LoVo (cell line): ENCODE measurements around the gene MGAT5.

ENCODE experiments used
- DNase-seq: peaks from one replicate; pipeline ENCODE4 v3.0.0-alpha.2; 2016; ENCODE audit warnings: low spot score

The MGAT5 gene

DNA sequence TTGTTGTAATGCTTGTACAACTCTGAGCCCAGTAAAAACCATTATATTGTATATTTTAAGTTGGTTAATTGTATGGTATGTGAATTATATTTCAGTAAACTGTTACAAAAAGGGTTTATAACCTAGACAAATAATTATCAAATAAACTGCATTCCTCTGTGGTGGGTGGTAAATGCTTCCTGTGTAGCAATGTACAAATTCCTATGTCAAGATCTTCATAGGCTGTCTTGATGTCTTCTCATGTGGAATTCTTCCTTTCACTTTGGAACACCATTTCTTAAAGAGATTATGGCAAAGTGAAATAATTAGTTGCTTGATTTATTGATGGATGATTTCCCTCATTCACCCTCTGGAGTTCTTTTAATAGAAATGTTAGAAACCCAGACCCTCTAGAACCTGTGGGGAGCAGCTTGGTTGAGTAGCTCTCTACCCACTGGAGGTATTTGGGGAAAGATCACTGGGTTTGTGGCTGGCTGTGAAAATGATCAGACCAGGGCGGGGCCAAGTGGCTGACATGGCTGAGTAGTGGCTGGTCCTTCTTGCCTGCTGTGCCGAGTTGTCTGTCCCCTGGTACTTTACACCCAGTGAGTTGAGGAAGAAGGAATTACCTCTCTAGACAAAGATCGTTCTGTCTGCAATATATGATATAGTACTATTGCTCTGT is 22.4 kb upstream of the MGAT5 start:
- DNase-seq = no peak

- DNase-seq = no peak
Measured at GRCh38 chr2:134231965-134232340, 21.9 kb upstream of the MGAT5 start.

- DNase-seq = no peak
Measured at GRCh38 chr2:134232461-134232860, 21.4 kb upstream of the MGAT5 start.

GRCh38 chr2:134232868-134233727 is 20.8 kb upstream of the MGAT5 start:
- no peak for DNase-seq

DNA sequence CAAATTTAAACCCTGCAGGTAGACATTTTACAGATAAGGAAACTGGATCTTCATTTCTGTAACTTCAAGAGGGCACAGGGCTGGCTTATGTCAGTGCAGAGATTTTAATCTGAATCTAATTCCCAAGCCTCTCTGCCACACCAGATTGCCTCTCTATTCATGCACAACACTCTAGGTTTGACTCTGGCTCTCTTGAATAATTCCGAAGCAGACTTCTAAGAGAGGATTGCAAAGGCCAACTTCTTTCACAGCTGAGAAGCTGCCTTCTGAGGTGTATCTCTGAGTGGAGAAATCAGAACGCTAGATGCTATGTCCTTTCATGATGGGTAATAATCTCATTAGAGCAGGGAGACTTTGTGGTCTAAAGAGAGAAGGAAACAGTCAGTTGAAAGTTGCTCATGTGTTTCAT is 20.1 kb upstream of the MGAT5 start:
- DNase-seq = no peak

DNA sequence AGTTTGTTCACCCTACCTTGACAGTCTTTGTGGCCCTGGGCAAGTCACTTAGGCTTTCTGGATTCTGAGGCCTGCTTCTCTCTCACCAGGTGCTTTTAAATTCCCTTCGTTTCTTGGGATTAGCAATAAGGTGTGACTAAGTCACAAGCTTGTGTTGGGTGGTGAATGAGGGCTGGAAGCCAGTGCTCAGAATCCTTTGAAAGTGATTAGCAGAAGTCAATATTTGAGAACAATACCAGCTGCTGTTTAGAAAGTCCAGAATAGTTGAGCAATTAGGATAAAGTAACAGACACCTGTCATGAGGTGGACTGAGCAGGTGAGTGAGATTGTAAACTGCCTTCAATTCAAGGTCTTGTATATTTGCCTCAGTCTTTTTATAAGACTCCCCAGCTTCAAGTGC is 19.3 kb upstream of the MGAT5 start:
- no peak for DNase-seq

- DNase-seq = no peak
Measured at GRCh38 chr2:134235510-134236144, 18.2 kb upstream of the MGAT5 start.

DNA sequence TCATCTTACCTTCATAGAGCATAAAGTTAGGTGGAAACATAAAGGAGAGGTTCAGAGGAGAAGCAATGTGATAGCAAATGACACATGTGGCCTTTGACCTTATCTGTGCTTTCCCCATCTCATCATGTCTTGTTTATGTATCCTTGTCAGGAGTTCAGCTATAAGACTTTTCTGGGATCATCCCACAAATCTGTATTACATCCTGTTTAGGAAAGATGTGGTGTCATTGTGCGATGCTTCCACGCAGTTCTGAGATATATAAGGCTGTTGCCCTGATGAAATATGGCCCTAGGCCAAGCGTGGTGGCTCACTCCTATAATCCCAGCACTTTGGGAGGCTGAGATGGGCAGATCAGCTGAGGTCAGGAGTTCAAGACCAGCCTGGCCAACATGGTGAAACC is 15.5 kb upstream of the MGAT5 start:
- no peak for DNase-seq

- no peak for DNase-seq
Measured at GRCh38 chr2:134240061-134240460, 13.8 kb upstream of the MGAT5 start.

DNA sequence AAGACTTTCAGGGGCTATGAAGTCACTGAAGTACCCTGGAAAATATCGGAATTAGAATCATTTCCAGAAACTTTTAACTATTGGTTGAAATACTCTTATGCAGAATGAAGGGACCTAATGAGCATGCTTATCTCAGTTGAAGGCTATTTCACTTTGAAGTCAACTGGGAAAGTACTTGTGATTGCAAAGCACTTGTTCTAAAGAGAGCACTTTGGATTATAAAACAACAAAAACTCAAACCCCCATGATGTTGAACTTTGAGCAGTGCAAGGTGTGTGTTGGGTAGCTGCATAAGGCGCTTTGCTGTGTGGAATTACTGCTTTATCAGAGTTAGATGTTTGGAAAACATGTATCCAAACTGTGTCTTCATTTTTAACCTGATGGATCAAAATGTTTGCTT is 12.0 kb upstream of the MGAT5 start:
- no peak for DNase-seq

DNA sequence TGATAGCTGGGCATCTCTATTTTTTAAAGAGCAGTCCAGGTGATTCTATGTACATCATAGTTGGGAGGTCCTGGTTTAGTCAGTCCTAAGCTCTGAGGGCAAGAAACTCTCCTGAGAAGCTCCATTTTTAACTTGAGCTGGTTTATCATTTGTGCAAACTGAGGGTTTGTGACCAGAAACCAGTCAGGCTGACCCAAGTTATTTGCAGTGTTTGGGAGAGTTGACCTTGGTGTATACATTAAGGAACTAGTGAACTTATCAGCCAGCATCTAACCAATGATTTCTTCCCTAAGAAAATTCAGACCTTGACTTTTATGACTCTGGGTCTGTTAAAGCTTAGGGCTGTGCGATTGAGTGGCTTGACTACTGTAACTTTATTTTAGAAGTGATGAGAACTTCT is 10.6 kb upstream of the MGAT5 start:
- no peak for DNase-seq

DNA sequence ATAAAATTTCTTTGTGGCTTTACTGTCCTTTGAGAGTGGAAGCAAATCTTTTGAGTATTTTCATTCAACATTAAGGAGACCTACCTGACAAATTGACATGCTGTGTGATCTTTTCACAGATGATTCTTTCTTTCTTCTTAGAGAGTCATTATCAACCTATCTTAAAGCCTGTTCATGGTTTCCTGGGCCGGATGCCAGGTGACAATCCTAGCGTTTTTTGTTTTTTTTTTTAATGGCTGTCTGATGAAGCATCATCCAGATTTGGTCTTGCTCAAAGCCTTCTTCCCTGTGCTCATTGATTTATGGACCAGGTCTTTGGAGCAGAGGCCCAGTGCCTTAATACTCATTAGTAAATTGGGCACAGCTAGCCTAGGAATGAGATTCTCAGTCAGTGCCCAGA is 9.8 kb upstream of the MGAT5 start:
- DNase-seq = no peak

GRCh38 chr2:134244587-134244986 is 9.3 kb upstream of the MGAT5 start:
- no peak for DNase-seq

GRCh38 chr2:134245340-134245984 is 8.4 kb upstream of the MGAT5 start:
- peak; percentile 49 for DNase-seq

DNA sequence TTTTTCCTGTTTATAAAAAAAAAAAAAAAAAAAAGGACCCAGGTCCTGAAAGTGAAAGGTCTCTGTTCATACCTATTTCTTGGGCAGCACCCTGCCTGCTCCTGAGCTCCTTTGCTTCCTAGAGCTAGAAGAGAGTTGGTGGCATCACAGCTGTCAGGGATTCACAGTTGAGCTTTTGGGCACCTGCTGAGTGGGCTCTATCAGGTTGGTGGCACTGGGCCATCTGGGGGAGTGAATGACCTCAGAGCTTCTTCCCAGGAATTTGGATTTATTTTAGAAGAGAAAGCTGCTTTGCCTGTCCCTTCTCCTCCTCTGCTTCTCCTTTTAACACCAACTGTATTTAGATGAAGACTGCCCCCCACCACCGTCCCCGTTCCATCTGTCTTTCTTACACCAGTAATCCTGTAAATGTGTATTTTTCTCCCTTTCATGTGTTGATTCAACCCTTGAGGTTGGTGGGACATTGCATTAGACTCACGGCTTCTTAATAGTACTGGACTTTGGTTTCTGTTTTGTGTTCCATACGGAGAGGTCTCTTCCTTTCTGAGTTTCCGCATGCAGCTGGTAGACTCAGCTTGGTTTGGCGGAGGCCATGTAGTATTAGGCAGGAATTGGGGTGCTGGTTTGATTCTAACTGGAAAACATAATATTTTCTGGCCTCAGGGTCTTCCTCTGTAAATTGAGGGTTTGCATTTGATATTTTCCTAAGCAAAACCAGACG is 7.6 kb upstream of the MGAT5 start:
- no peak for DNase-seq

- DNase-seq = no peak
Measured at GRCh38 chr2:134247679-134248078, 6.2 kb upstream of the MGAT5 start.

- no peak for DNase-seq
Measured at GRCh38 chr2:134248913-134249312, 5.0 kb upstream of the MGAT5 start.

- no peak for DNase-seq
Measured at GRCh38 chr2:134249755-134250154, 4.1 kb upstream of the MGAT5 start.

DNA sequence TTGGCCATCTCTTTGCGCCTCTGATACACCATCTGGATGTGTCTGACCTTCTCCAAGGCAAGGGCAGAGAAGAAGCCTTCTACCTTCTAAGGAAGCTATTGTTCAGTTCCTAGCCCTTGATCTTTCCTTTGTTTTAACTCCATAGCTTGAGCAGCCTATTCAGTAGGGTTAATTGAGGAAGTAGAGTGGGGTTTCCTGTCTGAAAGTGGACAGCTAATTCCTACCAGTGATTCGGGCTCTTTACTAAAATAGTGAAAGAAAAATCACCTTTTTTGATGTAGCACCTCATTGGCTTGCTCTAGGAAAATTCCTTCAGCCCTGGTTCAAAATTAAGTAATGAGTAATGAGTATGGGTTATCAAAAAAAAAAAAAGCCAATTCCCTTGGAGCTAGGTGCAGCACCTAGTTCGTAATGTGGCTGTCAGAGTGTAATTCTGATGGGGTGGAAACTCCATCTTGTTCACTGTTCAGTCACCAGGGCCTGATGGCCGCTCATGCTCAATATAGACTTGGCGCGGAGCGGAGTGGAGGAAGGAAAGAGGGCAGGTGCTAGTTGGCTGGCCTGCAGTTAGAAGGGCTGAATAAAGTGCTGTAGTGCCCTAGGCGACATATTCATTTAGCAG is 2.9 kb upstream of the MGAT5 start:
- no peak for DNase-seq

DNA sequence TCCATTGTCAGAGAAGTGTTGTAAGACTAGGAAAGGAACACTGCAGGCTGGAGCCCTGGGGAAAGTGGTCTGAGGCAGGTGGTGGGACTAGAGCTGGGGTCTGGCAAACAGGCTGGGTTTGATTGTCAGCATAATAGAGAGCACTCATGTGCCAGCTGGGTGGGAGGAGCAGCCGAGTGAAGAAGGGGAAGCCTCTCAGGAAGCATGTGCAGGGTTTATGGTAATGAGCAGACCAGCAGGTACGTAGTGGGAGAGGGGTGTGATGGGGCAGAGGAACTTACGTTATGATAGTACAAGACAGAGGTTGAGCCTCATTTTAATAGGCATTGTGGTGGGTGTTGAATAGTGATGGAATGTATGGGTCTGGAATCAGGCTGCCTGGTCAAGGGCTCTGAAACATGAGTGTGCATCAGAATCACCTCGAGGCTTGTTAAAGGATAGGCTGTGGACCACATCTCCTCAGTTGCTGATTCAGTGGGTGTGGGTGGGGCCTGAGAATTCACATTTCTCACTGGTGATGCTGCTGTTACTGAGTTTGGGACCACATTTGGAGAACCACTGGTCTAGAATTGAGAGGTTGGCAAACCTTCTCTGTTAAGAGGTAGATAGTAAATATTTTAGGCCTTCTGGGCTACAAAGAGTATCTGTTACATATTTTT is 1.7 kb upstream of the MGAT5 start:
- DNase-seq = no peak

DNA sequence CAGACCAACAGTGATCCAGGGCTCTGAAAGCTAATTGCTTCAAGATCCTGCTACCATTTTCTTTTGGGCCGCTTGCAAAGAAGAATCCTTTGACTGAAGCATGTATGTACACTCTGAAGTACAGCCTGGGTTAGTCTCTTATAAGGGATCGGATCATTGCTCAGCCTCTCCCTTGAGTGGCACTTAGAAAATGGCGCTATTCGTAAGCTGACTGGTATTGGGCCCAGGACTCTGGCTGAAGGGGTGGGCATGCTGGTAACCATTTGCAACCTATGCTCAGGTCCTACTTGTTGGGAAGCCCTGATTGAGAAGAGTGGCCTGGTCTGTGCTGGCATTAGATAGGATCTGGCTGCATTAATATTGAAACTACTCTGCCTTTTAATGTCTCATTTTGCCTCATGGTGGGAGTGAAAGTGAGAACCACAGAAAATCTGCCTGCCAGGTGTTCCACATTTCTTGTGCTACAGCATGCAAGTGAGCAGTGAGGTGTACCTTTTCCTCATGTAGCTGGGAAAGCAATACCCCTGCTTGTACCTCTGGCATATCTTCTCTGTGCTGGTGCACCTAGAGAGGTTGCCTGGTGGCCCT is 661 bp upstream of the MGAT5 start:
- DNase-seq = no peak
